ENCODE results near the gene ITGAL. TPM values are rescaled to one million over a fixed set of nuclear protein-coding genes. Genes with fewer than 3 reads are reported as not detected.
"Not testable (repeated sequence)": the region's sequence is repeated elsewhere in the genome, so short reads cannot be mapped to it uniquely, and the experiment has no call there.

The ITGAL gene
- polyA plus RNA-seq, 1 donor (not counting 4 experiments of a cell fraction or from before 2014, with no cell fraction given): not detected

DNA sequence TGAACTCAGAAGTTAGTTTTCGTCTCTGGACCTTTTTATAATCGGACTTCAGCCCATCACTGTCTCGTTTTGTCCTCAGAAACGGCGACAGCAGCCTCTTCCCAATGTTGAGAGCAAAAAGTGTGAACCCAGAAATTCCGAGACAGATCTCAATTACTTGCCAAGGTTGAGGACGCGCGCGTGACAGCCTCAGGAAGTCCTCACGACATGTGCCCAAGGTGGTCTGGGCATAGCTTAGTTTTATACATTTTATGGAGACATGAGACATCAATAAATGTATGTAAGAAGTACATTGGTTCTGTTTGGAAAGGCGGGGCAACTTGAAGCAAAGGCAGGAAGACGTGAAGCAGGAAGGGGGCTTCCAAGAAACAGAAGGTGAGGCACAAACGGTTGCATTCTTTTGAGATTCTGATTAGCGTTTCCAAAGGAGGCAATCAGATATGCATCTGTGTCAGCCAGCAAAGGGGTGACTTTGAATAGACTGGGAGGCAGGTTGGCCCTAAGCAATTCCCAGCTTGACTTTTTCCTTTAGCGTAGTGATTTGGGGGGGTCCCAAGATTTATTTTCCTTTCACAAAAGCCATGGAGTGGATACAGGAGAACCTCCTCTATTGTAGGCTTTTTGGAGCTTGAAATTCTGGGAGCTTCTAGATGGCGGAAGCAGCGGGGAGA, 62.7 kb downstream of the ITGAL start:
- Histone ChIP-seq H3K4me3 (ENCODE audit: control insufficient read depth in 2 of 3, extremely low read depth in 1 of 3, insufficient read depth in 2 of 3, low read depth in 1 of 3, low read length in 3 of 3) (peak overlapping the region; percentile 52 to 95 (median 88)), H4K20me1 (ENCODE audit: control insufficient read depth, extremely low read depth, insufficient read depth, low read length) (no peaks in the 10 kb centered on the region), H3K9me1 (ENCODE audit: control insufficient read depth, extremely low read depth, insufficient read depth, low read length) (no peaks in the 10 kb centered on the region), H3K9me3 (ENCODE audit: control insufficient read depth, low read depth, low read length) (no peaks in the 10 kb centered on the region), H3K36me3 (ENCODE audit: control insufficient read depth in 2 of 2, extremely low read depth in 1 of 2, insufficient read depth in 2 of 2, low read length in 2 of 2) (no peaks in the 10 kb centered on the region), H2AFZ (ENCODE audit: control insufficient read depth, low read length) (peak overlapping the region; percentile 94), H3K4me1 (ENCODE audit: control insufficient read depth, extremely low read depth, insufficient read depth, low read length) (peaks cover 11% of the 10 kb centered on the region), H3K27me3 (ENCODE audit: control insufficient read depth, extremely low read depth, insufficient read depth, low read length) (no peaks in the 10 kb centered on the region), H3K79me2 (ENCODE audit: control insufficient read depth, insufficient read depth, low read length) (peaks cover 11% of the 10 kb centered on the region), H3K27ac (ENCODE audit: control insufficient read depth, insufficient read depth, low read length) (peak overlapping the region; percentile 95), H3K9ac (ENCODE audit: control insufficient read depth, extremely low read depth, insufficient read depth, low read length) (peak overlapping the region; percentile 96), H3K4me2 (ENCODE audit: control insufficient read depth, extremely low read depth, insufficient read depth, low read depth, low read length) (peak overlapping the region; percentile 97)
- FAIRE-seq: no peak
- DNase-seq (ENCODE audit: low read depth, low spot score): no peak
- dilution Hi-C loops (cut with MboI; ENCODE audit: extremely low pct_ligation_motif_present, low sequenced_read_pairs): no loop called here
- TF ChIP-seq EZH2 (IDR thresholded peaks at IDR 0.05; ENCODE audit: low read length): no peak
- TF ChIP-seq, protein P1, sequence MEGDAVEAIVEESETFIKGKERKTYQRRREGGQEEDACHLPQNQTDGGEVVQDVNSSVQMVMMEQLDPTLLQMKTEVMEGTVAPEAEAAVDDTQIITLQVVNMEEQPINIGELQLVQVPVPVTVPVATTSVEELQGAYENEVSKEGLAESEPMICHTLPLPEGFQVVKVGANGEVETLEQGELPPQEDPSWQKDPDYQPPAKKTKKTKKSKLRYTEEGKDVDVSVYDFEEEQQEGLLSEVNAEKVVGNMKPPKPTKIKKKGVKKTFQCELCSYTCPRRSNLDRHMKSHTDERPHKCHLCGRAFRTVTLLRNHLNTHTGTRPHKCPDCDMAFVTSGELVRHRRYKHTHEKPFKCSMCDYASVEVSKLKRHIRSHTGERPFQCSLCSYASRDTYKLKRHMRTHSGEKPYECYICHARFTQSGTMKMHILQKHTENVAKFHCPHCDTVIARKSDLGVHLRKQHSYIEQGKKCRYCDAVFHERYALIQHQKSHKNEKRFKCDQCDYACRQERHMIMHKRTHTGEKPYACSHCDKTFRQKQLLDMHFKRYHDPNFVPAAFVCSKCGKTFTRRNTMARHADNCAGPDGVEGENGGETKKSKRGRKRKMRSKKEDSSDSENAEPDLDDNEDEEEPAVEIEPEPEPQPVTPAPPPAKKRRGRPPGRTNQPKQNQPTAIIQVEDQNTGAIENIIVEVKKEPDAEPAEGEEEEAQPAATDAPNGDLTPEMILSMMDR (optimal IDR thresholded peaks at IDR 0.05 in 1 of 3, IDR thresholded peaks at IDR 0.05 in 1 of 3, conservative IDR thresholded peaks at IDR 0.05 in 1 of 3; ENCODE audit: extremely low read depth in 1 of 3, insufficient read depth in 2 of 3, low read length in 3 of 3): no peak

DNA sequence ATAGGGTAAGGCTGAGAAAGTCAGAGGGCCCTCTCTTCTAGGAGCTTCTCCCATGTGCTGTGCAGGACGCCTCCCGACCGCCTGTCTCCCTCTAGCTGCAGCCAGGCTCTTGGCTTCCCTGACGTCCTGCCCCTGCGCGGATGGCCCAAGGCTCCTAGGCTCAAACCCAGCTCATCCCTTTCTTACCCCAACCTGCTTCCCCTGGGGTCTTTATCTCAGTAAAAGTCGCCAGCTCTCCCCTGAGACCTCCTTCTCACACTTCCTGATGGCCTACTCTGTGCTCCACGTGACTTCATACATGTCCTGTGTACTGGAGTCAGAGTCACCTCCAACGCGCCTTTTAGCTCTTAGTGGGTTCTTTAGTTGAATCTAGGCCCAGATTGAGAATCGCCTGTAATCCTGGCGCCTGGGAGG, 63.2 kb downstream of the ITGAL start:
- no peak for FAIRE-seq
- dilution Hi-C loops (cut with MboI; ENCODE audit: extremely low pct_ligation_motif_present, low sequenced_read_pairs): no loop called here

DNA sequence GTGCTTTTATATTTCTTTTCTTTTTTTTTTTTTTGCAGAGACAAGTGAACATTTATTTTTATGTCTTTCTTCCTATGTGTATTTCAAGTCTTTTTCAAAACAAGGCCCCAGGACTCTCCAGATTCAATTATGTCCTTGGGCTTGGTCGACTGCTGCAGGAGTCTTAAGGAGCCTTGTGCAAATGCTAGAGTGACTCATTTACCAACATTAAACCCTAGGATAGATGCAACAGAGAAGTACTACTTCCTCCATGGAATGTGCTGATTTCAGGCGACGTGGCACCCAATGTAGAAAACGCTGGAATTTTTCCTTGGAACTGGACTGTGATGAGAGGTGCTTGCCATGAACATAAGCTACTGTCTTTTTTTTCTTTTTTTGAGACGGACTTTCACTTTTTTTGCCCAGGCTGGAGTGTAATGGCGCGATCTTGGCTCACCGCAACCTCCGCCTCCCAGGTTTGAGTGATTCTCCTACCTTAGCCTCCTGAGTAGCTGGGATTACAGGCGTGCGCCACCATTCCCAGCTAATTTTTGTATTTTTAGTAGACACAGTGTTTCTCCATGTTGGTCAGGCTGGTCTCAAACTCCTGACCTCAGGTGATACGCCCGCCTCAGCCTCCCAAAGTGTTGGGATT, 64.0 kb downstream of the ITGAL start:
- H3K79me2 ChIP-seq (ENCODE audit: control insufficient read depth, insufficient read depth, low read length): peaks cover 11% of the 10 kb centered on the region
- H3K27ac ChIP-seq (ENCODE audit: control insufficient read depth, insufficient read depth, low read length); H4K20me1 ChIP-seq (ENCODE audit: control insufficient read depth, extremely low read depth, insufficient read depth, low read length); H3K9me1 ChIP-seq (ENCODE audit: control insufficient read depth, extremely low read depth, insufficient read depth, low read length); H2AFZ ChIP-seq (ENCODE audit: control insufficient read depth, low read length); H3K4me3 ChIP-seq (ENCODE audit: control insufficient read depth in 2 of 3, extremely low read depth in 1 of 3, insufficient read depth in 2 of 3, low read depth in 1 of 3, low read length in 3 of 3); H3K9me3 ChIP-seq (ENCODE audit: control insufficient read depth, low read depth, low read length); H3K36me3 ChIP-seq (ENCODE audit: control insufficient read depth in 2 of 2, extremely low read depth in 1 of 2, insufficient read depth in 2 of 2, low read length in 2 of 2); dilution Hi-C loops (cut with MboI; ENCODE audit: extremely low pct_ligation_motif_present, low sequenced_read_pairs); FAIRE-seq; H3K27me3 ChIP-seq (ENCODE audit: control insufficient read depth, extremely low read depth, insufficient read depth, low read length); DNase-seq (ENCODE audit: low read depth, low spot score); H3K9ac ChIP-seq (ENCODE audit: control insufficient read depth, extremely low read depth, insufficient read depth, low read length): not testable (repeated sequence)
- H3K4me2 ChIP-seq (ENCODE audit: control insufficient read depth, extremely low read depth, insufficient read depth, low read depth, low read length): peak overlapping the region; percentile 97
- H3K4me1 ChIP-seq (ENCODE audit: control insufficient read depth, extremely low read depth, insufficient read depth, low read length): peaks cover 11% of the 10 kb centered on the region

More for the DNA sequence above, 63.2 kb downstream of the ITGAL start:
- H3K27ac ChIP-seq (ENCODE audit: control insufficient read depth, insufficient read depth, low read length): peak overlapping the region; percentile 95
- no peaks in the 10 kb centered on the region for H3K9me3 ChIP-seq (ENCODE audit: control insufficient read depth, low read depth, low read length)
- no peak for DNase-seq (ENCODE audit: low read depth, low spot score)
- no peaks in the 10 kb centered on the region for H3K27me3 ChIP-seq (ENCODE audit: control insufficient read depth, extremely low read depth, insufficient read depth, low read length)
- peak overlapping the region; percentile 96 for H3K9ac ChIP-seq (ENCODE audit: control insufficient read depth, extremely low read depth, insufficient read depth, low read length)
- peak overlapping the region; percentile 52 to 95 (median 88) for H3K4me3 ChIP-seq (ENCODE audit: control insufficient read depth in 2 of 3, extremely low read depth in 1 of 3, insufficient read depth in 2 of 3, low read depth in 1 of 3, low read length in 3 of 3)
- H3K4me2 ChIP-seq (ENCODE audit: control insufficient read depth, extremely low read depth, insufficient read depth, low read depth, low read length): peak overlapping the region; percentile 97
- peak overlapping the region; percentile 72 for H2AFZ ChIP-seq (ENCODE audit: control insufficient read depth, low read length)
- TF ChIP-seq, protein P1 (optimal IDR thresholded peaks at IDR 0.05 in 1 of 3, IDR thresholded peaks at IDR 0.05 in 1 of 3, conservative IDR thresholded peaks at IDR 0.05 in 1 of 3; ENCODE audit: extremely low read depth in 1 of 3, insufficient read depth in 2 of 3, low read length in 3 of 3): peak; percentile 69 to 95 (median 74)
- no peak for TF ChIP-seq EZH2 (IDR thresholded peaks at IDR 0.05; ENCODE audit: low read length)
- peaks cover 11% of the 10 kb centered on the region for H3K4me1 ChIP-seq (ENCODE audit: control insufficient read depth, extremely low read depth, insufficient read depth, low read length)
- peaks cover 11% of the 10 kb centered on the region for H3K79me2 ChIP-seq (ENCODE audit: control insufficient read depth, insufficient read depth, low read length)
- H3K36me3 ChIP-seq (ENCODE audit: control insufficient read depth in 2 of 2, extremely low read depth in 1 of 2, insufficient read depth in 2 of 2, low read length in 2 of 2): no peaks in the 10 kb centered on the region
- H4K20me1 ChIP-seq (ENCODE audit: control insufficient read depth, extremely low read depth, insufficient read depth, low read length): no peaks in the 10 kb centered on the region
- no peaks in the 10 kb centered on the region for H3K9me1 ChIP-seq (ENCODE audit: control insufficient read depth, extremely low read depth, insufficient read depth, low read length)

Measured in keratinocyte (primary cell).